ENCODE measurements around the gene BRK1.
"Not testable (repeated sequence)": the region's sequence is repeated elsewhere in the genome, so short reads cannot be mapped to it uniquely, and the experiment has no call there.

The BRK1 gene

DNA sequence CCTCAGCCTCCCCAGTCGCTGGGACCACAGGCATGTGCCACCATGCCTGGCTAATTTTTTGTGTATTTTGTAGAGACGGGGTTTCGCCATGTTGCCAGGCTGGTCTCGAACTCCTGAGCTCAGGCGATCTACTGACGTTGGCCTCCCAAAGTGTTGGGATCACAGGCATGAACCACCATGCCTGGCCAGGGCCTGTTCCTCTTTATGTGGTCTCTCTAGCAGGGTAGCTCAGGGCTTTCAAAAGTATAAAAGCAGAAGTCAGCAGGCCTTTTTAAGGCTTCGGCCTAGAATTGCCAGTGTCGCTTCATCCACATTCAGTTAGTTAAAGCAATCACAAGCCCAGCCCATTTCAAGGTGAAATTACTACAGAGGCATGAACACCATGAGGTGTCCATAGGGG is 33.8 kb downstream of the BRK1 start:
- FAIRE-seq, result no peak

- FAIRE-seq, result no peak
These were observed 35.5 kb downstream of the BRK1 start for GRCh38 chr3:10150987-10151386.

DNA sequence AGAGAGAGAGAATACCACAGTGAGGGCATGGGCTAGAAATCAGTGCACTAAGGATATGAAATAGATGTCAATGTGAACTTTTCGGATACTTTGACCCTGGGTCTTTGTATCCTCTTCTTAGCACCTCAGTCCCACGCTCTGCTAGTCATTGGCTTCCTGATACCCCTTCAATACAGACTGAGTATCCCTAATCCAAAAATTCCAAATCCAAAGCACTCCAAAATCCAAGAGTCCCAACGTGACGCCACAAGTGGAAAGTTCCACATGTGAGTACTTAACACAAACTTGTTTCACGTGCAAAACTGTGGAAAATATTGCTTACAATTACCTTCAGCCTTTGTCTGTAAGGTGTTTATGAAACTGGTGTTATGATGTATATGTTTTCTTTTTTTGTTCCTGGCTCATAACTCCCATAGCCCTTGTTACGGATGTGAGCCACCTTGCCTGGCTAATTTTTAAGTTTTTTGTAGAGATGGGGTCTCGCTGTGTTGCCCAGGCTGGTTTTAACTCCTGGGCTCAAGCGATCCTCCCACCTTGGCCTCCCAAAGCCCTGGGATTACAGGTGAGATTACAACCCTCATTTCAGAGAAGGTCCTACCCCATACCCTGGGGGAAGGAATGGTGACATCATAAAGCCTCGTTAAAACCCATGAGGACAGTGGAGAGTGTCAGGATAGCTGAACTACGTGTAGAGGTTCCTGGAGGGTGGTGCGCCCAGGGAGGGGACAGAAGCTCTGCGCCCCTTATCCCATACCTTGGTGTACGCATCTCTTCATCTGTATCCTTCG is 39.1 kb downstream of the BRK1 start:
- FAIRE-seq, result no peak

- no peak for FAIRE-seq
These were observed 39.6 kb downstream of the BRK1 start for GRCh38 chr3:10155123-10155472.

- FAIRE-seq, result no peak
These were observed 40.2 kb downstream of the BRK1 start for GRCh38 chr3:10155658-10156057.

DNA sequence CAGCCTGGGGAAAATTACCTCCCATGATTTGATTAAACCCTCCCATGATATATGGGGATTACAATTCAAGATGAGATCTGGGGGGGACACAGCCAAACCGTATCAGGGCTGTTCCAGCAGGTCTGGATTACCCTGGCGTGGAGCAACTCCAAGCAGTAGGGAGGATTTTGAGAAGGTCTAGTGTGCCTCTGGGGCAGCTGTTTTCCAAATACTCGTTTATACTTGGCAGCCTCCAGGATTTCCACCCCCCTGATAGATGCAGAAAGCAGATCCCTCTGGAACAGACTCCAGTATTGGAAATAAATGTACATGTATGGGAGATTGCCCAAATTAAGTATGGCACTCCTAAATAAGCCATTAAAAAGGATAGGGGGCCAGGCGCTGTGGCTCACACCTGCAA is 41.6 kb downstream of the BRK1 start:
- FAIRE-seq, result no peak

DNA sequence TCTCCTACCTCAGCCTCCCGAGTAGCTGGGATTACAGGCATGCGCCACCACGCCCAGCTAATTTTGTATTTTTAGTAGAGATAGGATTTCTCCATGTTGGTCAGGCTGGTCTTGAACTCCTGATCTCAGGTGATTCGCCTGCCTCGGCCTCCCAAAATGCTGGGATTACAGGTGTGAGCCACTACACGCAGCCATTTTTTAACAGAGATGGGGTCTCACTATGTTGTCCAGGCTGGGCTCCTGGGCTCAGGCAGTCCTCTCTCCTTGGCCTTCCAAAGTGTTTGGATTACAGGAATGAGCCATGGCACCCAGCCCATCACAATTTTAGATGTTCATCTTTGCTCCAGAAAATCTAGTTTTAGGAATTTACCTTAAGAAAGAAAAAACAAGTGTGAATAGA is 43.1 kb downstream of the BRK1 start:
- FAIRE-seq, result not testable (repeated sequence)

DNA sequence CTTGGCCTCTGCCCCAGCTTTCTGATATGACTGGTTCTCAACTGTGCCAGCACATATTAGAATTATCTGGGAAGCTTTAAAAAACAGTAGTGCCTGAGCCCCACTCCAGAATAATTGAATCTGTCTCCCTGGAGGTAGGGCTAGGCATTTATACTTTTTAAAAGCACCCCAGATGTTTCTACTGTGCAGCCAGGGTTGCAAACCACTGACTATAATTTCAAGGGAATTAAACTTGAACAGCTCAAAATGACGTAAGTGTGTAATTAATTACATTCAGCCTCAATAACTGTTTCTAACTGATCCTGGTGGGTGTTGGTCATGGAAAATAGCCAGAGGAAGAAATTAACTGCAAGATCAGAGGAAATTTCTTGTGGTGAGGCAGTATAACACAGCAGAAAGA is 44.9 kb downstream of the BRK1 start:
- FAIRE-seq, result no peak

DNA sequence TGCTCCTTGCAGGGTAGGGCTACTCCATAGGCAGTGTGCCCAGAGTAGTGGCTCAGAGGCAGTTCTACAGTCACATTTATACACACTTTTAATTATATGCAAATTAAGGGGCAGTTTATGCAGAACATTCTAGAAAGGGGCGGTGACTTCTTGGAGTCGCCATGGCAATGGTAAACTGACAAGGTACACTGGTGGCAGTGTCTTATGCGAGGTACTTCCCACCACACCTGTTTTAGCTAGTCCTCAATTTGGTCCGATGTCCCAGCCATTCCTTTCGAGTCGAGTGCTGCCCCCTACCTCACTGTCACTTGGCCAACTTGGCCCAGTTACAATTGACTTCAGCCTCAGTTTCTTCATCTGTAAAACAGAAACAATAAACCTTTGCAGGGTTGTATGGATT is 45.5 kb downstream of the BRK1 start:
- no peak for FAIRE-seq

DNA sequence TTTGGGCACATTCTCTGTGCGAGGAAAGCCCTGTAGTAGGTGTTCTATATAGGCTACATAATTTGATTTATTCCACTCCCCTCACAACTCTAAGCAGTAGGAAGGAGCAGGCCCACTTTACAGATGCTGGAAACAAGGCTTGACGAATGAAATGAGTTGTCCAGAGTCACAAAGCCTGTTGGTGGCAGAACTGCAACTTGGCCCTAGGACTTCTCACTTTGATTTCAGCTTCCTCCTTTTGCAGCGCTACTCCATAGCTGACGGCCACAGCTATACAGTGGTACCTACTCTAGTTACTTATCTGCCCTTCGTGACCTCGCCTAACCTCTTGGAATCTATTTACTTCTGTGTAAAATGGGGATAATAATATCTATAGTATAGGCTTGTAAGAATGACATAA is 46.7 kb downstream of the BRK1 start:
- no peak for FAIRE-seq

GRCh38 chr3:10164201-10164545 is 48.7 kb downstream of the BRK1 start:
- FAIRE-seq, result not testable (repeated sequence)

- no peak for FAIRE-seq
These were observed 49.3 kb downstream of the BRK1 start, which contains the start of gene IRAK2 for GRCh38 chr3:10164546-10165393. Gene IRAK2 (plus strand): TSS chr3:10164919. CDS start chr3:10164955, 36 bp downstream.

- no peak for FAIRE-seq
These were observed 50.7 kb downstream of the BRK1 start for GRCh38 chr3:10166213-10166604.

- no peak for FAIRE-seq
These were observed 53.6 kb downstream of the BRK1 start for GRCh38 chr3:10169000-10169496.

DNA sequence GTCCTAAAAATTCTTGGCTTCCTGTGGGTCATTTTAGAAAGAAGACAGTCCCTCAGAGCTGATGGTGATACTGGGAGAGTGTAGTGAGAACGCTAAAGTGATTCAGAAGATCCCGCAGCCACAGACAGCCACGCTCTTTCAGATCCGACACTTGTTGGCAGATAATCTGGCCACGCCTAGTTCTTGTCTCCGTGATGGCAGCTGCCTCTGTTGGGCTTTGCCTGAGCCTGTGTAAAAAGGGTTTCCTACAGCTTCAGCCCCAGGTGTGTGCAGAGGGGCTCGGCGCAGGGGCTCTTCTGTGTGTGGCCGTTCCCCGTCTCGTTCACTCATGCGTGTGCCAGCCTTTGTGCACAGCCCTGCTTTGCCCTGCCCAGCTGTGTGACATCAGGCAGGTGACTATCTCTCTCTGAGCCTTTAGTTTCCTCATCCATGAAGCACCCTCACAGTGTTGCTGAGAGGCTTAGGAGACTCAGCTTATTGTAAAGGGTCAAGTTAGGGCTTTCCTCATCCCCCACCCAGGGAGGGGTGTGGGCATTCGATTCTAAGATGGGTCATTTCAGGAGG is 55.5 kb downstream of the BRK1 start:
- FAIRE-seq, result no peak

DNA sequence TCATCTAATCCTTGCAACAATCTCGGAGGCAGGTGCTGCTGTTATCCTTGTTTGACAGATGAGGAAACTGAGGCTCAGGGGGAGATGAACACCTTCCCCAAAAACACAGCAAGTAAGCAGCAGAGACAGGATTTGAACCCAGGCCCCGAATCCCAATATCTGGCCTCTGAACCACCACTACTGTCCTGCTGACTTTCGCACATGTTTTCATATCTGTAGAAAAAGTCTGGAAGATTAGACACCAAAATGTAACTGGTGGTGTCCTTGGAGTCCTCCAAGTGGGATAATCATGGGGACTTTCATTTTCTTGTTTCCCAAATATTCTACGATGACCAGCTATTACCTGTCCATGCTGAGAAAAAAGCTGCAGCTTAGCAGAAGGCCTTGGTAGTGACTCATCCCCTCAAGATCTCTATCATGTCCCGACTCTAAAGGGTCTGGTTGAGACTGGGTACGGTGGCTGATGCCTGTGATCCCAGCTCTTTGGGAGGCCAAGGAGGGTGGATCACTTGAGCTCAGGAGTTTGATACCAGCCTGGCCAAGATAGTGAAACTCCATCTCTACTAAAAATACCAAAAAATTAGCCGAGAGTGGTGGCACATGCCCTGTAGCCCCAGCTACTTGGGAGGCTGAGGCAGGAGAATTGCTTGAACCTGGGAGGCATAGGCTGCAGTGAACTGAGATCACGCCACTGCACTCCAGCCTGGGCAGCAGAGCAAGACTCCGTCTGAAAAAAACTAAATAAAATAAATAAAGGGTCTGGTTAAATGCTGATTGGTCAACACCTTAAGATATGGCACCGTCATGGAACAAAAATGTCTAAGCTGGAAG is 57.8 kb downstream of the BRK1 start:
- no peak for FAIRE-seq

- no peak for FAIRE-seq
These were observed 58.5 kb downstream of the BRK1 start for GRCh38 chr3:10173926-10174435.

GRCh38 chr3:10175334-10175733 is 59.9 kb downstream of the BRK1 start:
- not testable (repeated sequence) for FAIRE-seq

- FAIRE-seq, result not testable (repeated sequence)
These were observed 60.7 kb downstream of the BRK1 start for GRCh38 chr3:10176150-10176549.
